B cell (primary cell): ENCODE results near the gene ARHGAP25.

Experiments used
- EZH2 ChIP-seq: IDR thresholded peaks from 2 replicates; pipeline ENCODE4 v1.6.1; 2012; ENCODE audit warnings: borderline replicate concordance, low read depth, mild to moderate bottlenecking, moderate library complexity, low read length; ENCODE audit not compliant: insufficient read depth, poor library complexity, severe bottlenecking
- TF ChIP-seq, protein P1 (sequence below): fragments of 200-600 bp; IDR thresholded peaks from one replicate; pipeline ENCODE4 v1.8.0; 2022; ENCODE audit warnings: antibody characterized with exemption, mild to moderate bottlenecking

DNA sequence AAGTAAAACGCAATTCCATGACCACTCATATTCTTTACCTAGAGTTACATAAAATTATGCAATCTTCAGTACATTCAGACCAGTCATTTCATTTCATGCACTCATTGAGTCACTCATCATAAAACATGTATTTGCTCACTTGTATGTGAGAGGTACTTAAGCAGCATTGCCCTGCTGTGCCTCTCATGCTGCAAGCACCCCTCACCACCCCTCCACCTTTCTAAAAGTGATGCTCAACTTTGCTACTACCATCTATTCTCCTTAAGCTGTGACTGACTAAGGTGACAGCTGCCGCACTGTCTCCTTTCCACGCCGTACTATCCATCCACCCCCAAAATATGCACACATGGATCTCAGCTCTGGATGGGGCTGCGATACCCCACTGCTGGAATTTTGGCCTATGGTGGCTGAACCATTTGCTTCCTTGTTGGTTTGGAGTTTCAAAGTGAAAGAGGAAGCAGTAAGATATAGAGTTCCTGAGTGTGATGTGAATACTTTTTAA is 7.2 kb downstream of the ARHGAP25 start:
- TF ChIP-seq, protein P1, sequence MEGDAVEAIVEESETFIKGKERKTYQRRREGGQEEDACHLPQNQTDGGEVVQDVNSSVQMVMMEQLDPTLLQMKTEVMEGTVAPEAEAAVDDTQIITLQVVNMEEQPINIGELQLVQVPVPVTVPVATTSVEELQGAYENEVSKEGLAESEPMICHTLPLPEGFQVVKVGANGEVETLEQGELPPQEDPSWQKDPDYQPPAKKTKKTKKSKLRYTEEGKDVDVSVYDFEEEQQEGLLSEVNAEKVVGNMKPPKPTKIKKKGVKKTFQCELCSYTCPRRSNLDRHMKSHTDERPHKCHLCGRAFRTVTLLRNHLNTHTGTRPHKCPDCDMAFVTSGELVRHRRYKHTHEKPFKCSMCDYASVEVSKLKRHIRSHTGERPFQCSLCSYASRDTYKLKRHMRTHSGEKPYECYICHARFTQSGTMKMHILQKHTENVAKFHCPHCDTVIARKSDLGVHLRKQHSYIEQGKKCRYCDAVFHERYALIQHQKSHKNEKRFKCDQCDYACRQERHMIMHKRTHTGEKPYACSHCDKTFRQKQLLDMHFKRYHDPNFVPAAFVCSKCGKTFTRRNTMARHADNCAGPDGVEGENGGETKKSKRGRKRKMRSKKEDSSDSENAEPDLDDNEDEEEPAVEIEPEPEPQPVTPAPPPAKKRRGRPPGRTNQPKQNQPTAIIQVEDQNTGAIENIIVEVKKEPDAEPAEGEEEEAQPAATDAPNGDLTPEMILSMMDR: no peak
- TF ChIP-seq EZH2: no peak
